ENCODE measurements around the gene ABCA6. TPM values are rescaled to one million over a fixed set of nuclear protein-coding genes. Genes with fewer than 3 reads are reported as not detected.

The ABCA6 gene
- total and polyA plus RNA-seq, 12 donors = 5.4 to 45.4 (median 15.4) TPM

GRCh38 chr17:69134112-69134511, 7.6 kb downstream of the ABCA6 start:
- Histone ChIP-seq H3K4me1 (replicated peaks in 1 of 2) (no peaks in the 10 kb centered on the region), H3K9me3 (replicated peaks in 1 of 3) (no peaks in the 10 kb centered on the region), H3K4me3 (no peak overlapping the region), H3K27ac (no peak overlapping the region), H3K36me3 (replicated peaks in 1 of 2) (no peaks in the 10 kb centered on the region), H3K27me3 (no peaks in the 10 kb centered on the region)
- TF ChIP-seq, protein P1, sequence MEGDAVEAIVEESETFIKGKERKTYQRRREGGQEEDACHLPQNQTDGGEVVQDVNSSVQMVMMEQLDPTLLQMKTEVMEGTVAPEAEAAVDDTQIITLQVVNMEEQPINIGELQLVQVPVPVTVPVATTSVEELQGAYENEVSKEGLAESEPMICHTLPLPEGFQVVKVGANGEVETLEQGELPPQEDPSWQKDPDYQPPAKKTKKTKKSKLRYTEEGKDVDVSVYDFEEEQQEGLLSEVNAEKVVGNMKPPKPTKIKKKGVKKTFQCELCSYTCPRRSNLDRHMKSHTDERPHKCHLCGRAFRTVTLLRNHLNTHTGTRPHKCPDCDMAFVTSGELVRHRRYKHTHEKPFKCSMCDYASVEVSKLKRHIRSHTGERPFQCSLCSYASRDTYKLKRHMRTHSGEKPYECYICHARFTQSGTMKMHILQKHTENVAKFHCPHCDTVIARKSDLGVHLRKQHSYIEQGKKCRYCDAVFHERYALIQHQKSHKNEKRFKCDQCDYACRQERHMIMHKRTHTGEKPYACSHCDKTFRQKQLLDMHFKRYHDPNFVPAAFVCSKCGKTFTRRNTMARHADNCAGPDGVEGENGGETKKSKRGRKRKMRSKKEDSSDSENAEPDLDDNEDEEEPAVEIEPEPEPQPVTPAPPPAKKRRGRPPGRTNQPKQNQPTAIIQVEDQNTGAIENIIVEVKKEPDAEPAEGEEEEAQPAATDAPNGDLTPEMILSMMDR (IDR thresholded peaks at IDR 0.05) = no peak
- no peak for TF ChIP-seq POLR2A (IDR thresholded peaks at IDR 0.05)
- intact Hi-C loops (cut with DNase I) = no loop called here
- no peak for DNase-seq
- WGBS, 4 donors = 84 to 89% (median 88%) methylated on average over 3 of the region's 3 CpGs

- intact Hi-C loops (cut with DNase I) = no loop called here
- no peak for DNase-seq
- no peaks in the 10 kb centered on the region for H3K27me3 ChIP-seq
- TF ChIP-seq POLR2A (IDR thresholded peaks at IDR 0.05) = no peak
- TF ChIP-seq, protein P1 (IDR thresholded peaks at IDR 0.05) = no peak
- no peaks in the 10 kb centered on the region for H3K9me3 ChIP-seq (replicated peaks in 1 of 3)
- no peaks in the 10 kb centered on the region for H3K36me3 ChIP-seq (replicated peaks in 1 of 2)
- H3K4me1 ChIP-seq (replicated peaks in 1 of 2) = no peaks in the 10 kb centered on the region
- WGBS, 4 donors = 79 to 91% (median 86%) methylated on average over 6 of the region's 6 CpGs
- H3K4me3 ChIP-seq = no peak overlapping the region
- no peak overlapping the region for H3K27ac ChIP-seq
Measured at GRCh38 chr17:69130627-69131296, 10.9 kb downstream of the ABCA6 start.

DNA sequence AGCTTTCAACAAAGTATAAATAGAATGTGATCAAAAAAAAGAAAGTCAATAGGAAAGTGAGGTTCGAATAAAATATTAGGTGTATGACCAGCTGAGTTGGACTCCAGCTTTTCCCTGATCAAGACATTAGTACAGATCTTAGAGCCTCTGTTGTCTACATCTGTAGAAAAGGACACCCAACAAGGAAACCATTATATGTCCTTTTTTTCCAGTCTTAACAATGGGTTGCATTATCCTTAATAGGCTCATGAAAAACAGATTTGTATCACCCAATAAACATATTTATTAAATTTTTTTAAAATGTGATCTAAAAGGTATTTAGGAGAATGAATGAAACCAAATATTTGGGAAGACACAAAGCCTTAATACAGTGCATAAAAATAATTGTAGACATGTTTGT, 18.1 kb downstream of the ABCA6 start:
- H3K9me3 ChIP-seq (replicated peaks in 1 of 3) = no peaks in the 10 kb centered on the region
- DNase-seq = no peak
- no peak overlapping the region for H3K27ac ChIP-seq
- H3K4me3 ChIP-seq = no peak overlapping the region
- H3K4me1 ChIP-seq (replicated peaks in 1 of 2) = peaks cover 0 to 3% of the 10 kb centered on the region in 2 donors
- 81 to 95% (median 85%) methylated on average over 1 of the region's 1 CpG for WGBS, 4 donors
- H3K27me3 ChIP-seq = no peaks in the 10 kb centered on the region
- no peak for TF ChIP-seq POLR2A (IDR thresholded peaks at IDR 0.05)
- TF ChIP-seq, protein P1 (IDR thresholded peaks at IDR 0.05) = no peak
- intact Hi-C loops (cut with DNase I) = no loop called here
- no peaks in the 10 kb centered on the region for H3K36me3 ChIP-seq (replicated peaks in 1 of 2)

DNA sequence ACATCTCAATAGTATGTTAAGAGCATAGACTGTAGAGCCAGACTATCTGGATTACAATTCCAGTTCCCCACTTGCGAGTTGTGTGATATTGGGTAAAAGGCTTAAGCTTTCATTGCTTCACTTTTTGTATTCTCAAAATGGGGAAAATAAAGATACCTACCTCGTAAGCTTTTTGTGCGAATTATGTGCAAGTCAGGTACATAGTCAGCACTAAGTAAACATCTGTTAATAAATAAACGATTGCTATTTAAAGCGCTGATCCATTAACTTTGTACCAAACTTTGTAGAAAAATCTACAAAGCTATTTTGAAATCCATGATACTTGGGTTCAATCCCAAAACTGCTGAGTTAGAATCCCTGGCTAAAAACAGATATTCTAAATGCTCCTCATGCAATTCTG, 19.6 kb downstream of the ABCA6 start:
- no peak for DNase-seq
- WGBS, 4 donors = 92 to 96% (median 95%) methylated on average over 5 of the region's 5 CpGs
- intact Hi-C loops (cut with DNase I) = no loop called here
- Histone ChIP-seq H3K4me1 (replicated peaks in 1 of 2) (peaks cover 3 to 15% of the 10 kb centered on the region in 2 donors), H3K27me3 (no peaks in the 10 kb centered on the region), H3K36me3 (replicated peaks in 1 of 2) (no peaks in the 10 kb centered on the region), H3K4me3 (no peak overlapping the region), H3K27ac (no peak overlapping the region), H3K9me3 (replicated peaks in 1 of 3) (no peaks in the 10 kb centered on the region)
- TF ChIP-seq, protein P1 (IDR thresholded peaks at IDR 0.05) = no peak
- TF ChIP-seq POLR2A (IDR thresholded peaks at IDR 0.05) = no peak
